SK-N-DZ (cell line): ENCODE results near the gene NSMF.

Experiments
- DNase-seq: peaks from one replicate; pipeline ENCODE4 v3.0.0-alpha.2; 2015; ENCODE audit warnings: low spot score

The NSMF gene

GRCh38 chr9:137492464-137493363 lies 33.6 kb upstream of the NSMF start:
- DNase-seq: no peak

GRCh38 chr9:137491735-137492432 lies 32.8 kb upstream of the NSMF start:
- no peak for DNase-seq

GRCh38 chr9:137490532-137491186 lies 31.5 kb upstream of the NSMF start:
- DNase-seq: no peak

GRCh38 chr9:137488906-137489305 lies 29.8 kb upstream of the NSMF start:
- DNase-seq: no peak

GRCh38 chr9:137488327-137488653 lies 29.2 kb upstream of the NSMF start:
- peak; percentile 61 for DNase-seq

- DNase-seq: no peak
Measured at GRCh38 chr9:137487454-137488326, 28.6 kb upstream of the NSMF start.

- DNase-seq: no peak
Measured at GRCh38 chr9:137486545-137487453, 27.7 kb upstream of the NSMF start.

- DNase-seq: no peak
Measured at GRCh38 chr9:137486141-137486490, 27.0 kb upstream of the NSMF start.

- no peak for DNase-seq
Measured at GRCh38 chr9:137485343-137486140, 26.4 kb upstream of the NSMF start.

GRCh38 chr9:137484551-137485315 lies 25.6 kb upstream of the NSMF start:
- no peak for DNase-seq

GRCh38 chr9:137482094-137482781 lies 23.1 kb upstream of the NSMF start:
- no peak for DNase-seq

- no peak for DNase-seq
Measured at GRCh38 chr9:137480686-137481683, 21.9 kb upstream of the NSMF start.

GRCh38 chr9:137479892-137480685 lies 21.0 kb upstream of the NSMF start:
- DNase-seq: no peak

- no peak for DNase-seq
Measured at GRCh38 chr9:137478962-137479861, 20.1 kb upstream of the NSMF start.

GRCh38 chr9:137478613-137478961 lies 19.5 kb upstream of the NSMF start:
- DNase-seq: no peak
